ENCODE measurements around the gene GSTA5.
"Not testable (repeated sequence)": the region's sequence is repeated elsewhere in the genome, so short reads cannot be mapped to it uniquely, and the experiment has no call there.

Gene GSTA5

GRCh38 chr6:52830869-52831268 is 9.7 kb downstream of the GSTA5 start:
- DNase-seq = not testable (repeated sequence)

DNA sequence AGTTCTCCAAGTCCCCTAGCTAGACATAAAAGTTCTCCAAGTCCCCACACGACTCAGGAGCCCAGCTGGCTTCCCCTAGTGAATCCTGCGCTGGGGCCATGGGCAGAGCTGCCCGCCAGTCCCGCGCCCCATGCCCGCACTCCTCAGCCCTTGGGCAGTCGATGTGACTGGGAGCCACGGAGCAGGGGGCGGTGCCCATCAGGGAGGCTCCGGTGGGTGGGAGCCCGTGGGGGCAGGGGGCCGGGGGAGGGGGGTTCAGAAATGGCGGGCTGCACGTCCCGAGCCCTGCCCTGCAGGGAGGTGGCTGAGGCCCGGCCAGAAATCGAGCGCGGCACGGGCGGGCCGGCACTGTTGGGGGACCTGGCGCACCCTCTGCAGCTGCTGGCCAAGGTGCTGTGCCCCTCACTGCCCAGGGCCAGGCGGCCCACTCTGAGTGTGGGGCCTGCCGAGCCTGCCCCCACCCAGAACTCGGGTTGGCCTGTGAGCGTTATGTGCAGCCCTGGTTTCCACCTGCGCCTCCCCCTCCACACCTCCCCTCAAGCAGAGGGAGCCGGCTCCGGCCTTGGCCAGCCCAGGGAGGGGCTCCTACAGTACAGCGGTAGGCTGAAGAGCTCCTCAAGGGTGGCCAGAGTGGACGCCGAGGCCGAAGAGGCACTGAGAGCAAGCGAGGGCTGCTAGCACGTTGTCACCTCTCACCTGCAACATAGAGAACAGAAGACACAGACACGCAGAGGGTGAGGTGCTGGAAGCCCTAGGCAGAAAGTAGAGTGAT is 11.4 kb downstream of the GSTA5 start:
- DNase-seq = no peak

GRCh38 chr6:52828621-52829020 is 12.0 kb downstream of the GSTA5 start:
- not testable (repeated sequence) for DNase-seq

DNA sequence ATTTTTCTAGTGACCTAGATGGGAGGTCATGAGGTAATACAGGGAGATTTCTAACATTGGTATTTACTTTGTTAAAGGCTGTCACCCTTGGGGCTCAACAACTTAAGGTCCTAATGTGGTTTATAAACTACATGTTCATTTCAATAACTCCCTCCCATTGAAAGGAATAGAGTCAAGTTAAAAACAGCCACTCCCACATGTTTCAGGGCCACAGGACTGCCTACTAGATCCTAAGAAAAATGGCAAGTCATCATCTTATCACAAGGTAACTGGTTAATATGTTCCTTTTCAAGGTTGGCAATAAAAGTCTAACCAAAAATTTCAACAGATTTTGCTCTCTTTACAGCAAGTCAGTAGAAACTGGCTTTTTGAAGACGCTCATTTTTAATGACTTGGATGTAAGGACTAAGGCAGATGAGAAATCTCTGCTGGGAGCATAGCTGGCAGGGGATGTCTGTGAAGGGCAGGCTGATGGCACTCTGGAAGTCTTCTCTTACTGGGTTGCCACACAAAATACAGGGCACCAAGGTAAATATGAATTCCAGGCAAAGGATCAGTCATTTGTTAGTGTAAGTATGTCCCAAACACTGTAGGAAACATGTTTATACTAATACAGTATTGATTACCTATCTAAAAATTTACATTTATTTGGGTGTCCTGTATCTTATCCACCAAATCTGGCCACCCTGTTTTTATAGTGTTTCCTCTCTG is 13.4 kb downstream of the GSTA5 start:
- not testable (repeated sequence) for DNase-seq

DNA sequence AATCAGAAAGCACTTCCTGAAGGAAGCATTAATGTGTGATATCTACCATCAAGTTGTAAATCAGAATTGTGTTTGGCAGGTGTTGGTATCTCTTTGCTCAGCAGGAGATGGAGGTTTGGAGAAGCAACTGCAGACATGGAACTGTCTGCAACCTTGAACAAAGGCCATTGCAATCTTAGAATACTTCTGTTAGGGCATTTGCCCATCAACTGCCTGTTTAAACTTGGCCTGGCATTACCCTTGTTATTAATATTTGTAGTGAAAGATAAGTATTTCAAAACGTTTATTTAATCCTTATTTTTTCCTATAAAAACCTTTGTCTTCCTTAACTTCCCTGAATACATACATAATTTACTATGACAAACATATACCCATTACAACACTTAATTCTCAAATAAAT is 14.1 kb downstream of the GSTA5 start:
- no peak for DNase-seq

GRCh38 chr6:52825900-52826459 is 14.6 kb downstream of the GSTA5 start:
- DNase-seq = not testable (repeated sequence)

- not testable (repeated sequence) for DNase-seq
Measured at GRCh38 chr6:52825270-52825793, 15.3 kb downstream of the GSTA5 start.

DNA sequence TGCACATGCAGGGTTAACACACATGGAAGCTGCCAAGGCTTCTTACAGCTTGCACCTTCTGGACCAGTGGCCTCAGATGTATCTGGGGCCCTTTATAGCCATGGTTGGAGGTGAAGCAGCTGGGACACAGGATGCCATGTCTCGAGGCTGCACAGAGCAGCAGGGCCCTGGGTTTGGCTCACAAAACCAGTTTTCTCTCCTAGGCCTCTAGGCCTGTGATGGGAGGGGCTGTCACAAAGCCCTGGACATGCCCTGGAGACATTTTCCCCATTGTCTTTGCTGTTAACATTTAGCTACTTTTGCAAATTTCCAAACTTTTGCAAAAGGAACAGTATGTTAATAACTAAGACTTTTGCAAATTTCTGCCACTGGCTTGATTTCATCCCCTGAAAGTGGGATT is 18.8 kb downstream of the GSTA5 start:
- DNase-seq = no peak

GRCh38 chr6:52820198-52820597 is 20.4 kb downstream of the GSTA5 start:
- no peak for DNase-seq

GRCh38 chr6:52815167-52816092 is 25.2 kb downstream of the GSTA5 start:
- no peak for DNase-seq

DNA sequence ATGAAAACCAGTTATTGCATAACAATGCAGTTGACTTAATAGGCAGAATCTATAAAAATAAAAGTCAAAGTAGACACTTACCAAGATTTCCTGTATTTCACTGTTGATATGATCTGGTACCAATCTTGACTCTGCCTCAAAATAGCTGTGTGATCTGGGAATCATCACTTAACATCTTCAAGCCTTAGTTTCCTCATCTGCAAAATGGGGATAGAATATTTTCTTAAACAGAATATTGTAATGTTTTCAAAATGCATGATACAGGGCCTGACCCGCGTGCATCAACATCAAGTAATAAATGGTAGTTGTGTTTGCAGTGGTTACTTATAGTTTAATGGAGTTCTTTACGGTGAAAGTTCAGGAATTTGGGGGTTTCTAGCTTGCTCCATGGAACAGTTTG is 26.1 kb downstream of the GSTA5 start:
- DNase-seq = not testable (repeated sequence)

DNA sequence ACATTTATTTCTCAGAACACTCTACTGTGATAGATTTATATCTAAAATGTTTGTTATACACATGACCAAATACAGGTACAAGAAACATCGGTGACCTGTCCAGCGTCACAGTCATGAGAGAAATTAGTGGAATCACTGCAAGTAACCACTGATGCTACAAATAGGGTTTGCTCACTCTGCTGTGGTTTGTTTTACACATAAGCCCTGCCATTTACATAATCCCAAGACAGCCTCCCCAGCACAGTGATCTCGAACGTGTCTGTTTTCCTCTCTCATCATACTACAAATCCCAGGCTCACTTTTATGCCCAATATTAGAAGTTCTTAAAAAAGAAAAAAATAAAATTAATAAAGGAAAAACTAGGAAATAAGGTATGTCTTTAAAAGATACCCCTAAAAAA is 30.8 kb downstream of the GSTA5 start:
- DNase-seq = not testable (repeated sequence)

DNA sequence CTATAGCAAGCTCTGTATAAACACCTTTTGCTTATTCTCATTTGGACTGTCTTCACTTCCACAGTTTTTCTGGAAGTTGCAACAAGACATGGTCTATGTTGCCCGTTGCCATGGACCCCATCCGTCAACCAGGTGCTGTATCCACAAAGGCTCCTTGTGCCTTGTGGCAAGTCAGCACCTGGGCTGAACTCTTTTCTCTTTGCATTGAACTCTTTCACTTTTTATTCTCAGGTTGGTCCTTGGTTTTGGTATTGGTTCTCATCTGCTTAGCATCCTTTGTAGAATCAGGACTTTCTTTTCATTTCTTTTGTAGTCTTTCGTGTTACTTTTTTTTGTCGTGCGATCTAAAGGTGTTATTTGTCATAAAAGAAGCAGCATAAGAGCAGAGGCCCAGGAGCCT is 32.0 kb downstream of the GSTA5 start:
- DNase-seq = no peak

DNA sequence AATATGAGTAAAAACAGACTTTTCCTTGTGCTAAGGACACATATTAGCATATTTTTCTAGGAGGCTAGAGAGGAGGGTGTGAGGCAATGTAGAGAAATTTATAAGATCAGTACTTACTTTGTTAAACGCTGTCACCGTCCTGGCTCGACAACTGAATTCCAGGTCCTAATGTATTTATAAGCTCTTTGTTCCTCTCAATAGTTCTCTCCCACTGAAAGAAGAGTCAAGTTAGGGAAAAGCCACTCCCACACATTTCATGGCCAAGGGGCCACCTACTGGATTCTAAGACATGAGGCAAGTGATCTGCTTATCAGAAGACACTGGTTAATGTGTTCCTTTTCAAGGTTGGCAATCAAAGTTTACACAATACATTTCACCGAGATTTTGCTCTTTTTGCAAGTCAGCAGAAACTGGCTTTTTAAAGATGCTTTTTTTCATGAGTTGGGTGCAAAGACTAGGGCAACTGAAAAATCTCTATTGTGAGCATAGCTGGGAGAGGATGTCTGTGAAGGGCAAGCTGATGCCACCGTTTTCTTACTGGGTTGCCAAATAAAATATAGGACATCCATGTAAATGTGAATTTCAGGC is 36.9 kb downstream of the GSTA5 start, which contains the start of gene GSTA1:
TSS of gene GSTA1 (minus strand) at position 149 of the 588 bp plus-strand sequence. CDS start 4,549 bp downstream, outside the sequence.
- not testable (repeated sequence) for DNase-seq

- no peak for DNase-seq
Measured at GRCh38 chr6:52802806-52803205, 37.8 kb downstream of the GSTA5 start.

GRCh38 chr6:52801188-52801841 is 39.3 kb downstream of the GSTA5 start:
- DNase-seq = no peak

GRCh38 chr6:52799272-52799671 is 41.3 kb downstream of the GSTA5 start:
- not testable (repeated sequence) for DNase-seq

DNA sequence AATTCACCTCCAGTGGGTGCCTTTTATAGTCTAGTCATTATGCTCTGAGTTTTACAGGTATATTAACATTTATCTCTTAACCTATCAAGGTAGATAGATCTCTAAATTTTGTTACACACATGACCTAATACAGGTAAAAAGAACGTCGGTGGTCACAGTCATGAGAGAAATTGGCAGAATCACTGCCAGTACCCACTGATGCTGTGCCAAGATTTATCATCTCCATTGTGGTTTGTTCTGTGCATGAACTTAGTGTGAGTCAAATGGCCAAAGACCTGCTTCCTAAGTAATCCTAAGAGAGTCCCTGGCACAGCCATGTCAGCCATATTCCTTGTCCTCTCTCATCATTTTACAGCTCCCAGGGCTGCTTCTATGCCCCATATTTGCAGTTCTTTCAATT is 46.2 kb downstream of the GSTA5 start:
- DNase-seq = not testable (repeated sequence)

DNA sequence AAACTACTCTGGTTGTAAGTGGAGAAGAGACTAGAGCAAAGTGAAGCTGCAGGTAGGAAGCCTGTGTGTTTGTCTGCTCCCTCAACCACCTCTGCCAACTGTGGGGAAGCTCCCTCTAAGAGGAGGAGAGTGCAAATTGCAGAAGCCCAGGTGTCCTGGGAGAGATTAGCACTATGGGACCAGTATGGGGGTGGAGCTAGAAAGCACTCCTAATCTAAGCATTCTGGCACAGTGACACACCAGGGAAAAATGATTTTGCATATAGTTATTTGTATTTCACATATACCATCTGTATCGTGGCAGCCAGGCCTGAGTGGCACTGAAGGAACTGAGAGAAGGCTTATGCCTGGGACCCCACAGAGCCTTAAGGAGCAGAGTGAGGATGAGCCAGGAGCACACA is 49.8 kb downstream of the GSTA5 start:
- no peak for DNase-seq

DNA sequence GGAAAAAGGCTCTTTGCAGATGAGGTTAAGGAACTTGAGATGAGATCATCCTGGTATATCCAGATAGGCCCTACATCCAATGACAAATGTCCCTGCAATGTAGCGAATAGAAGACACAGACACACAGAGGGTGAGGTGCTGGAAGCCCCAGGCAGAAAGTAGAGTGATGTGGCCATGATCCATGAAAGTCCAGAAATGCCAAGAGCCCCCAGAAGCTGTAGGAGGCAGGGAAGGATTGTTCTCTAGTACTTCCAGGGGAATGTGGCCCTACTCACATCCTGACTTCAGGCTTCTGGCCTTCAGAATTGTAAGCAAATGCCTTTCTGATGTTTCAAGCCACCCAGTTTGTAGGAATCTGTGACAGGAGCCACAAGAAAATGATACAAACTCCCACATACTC is 51.0 kb downstream of the GSTA5 start:
- DNase-seq = not testable (repeated sequence)

- DNase-seq = no peak
Measured at GRCh38 chr6:52788478-52788877, 52.1 kb downstream of the GSTA5 start.

- DNase-seq = no peak
Measured at GRCh38 chr6:52787917-52788316, 52.7 kb downstream of the GSTA5 start.

Measured in GF-D8 (cell line).